ENCODE data around the gene CEP44. TPM values are rescaled to one million over a fixed set of nuclear protein-coding genes. Genes with fewer than 3 reads are reported as not detected.
A peak's percentile ranks its signal among the peaks of the same experiment; 100 is the strongest.
"Not testable (repeated sequence)": the region's sequence is repeated elsewhere in the genome, so short reads cannot be mapped to it uniquely, and the experiment has no call there.

Gene CEP44
- total RNA-seq, 1 donor from 2014 or later, result 14.1 TPM

GRCh38 chr4:174281901-174282300 is 1.8 kb upstream of the CEP44 start:
- Mint-ChIP-seq H3K27ac (ENCODE audit: unreplicated experiment) (no peak overlapping the region), H3K36me3 (ENCODE audit: unreplicated experiment) (peaks cover 11% of the 10 kb centered on the region), H3K4me3 (ENCODE audit: unreplicated experiment) (peak overlapping the region; percentile 96), H3K9me3 (ENCODE audit: unreplicated experiment) (peaks cover 8% of the 10 kb centered on the region), H3K4me1 (ENCODE audit: unreplicated experiment) (peaks cover 36% of the 10 kb centered on the region), H3K27me3 (ENCODE audit: unreplicated experiment) (no peaks in the 10 kb centered on the region)
- no peak for DNase-seq (ENCODE audit: extremely low spot score, unreplicated experiment)
- TF ChIP-seq CTCF (IDR thresholded peaks at IDR 0.05), result no peak

DNA sequence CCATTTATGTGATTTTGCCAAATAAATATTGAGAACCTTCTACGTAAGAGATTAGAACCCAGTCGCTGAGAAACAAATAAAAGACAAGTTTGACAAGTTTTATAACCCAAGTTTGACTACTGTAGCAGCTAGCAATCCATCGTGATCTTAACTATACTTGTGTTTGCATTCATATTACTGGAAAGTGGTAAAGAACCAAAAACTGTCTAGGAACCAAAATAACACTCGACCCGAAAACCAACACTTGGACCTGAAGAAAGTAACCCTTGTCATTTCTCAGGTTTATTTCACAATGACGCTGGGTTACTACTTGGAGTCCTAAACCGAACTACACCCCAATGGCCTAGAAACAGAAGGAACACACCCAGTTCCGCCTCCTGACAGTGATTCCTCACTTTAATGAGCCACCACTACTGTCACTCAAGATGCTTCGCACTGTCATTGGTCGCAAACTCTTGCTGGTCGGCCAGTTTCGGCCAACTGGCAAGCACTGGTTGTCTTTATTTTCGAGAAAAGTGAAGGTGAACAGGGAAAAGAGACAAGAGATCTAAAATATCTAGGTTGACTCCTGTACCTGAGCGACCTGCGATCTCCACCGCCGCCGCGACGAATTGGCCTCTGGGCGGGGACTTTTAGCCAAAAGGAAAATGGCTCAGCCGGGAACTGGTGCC is 740 bp upstream of the CEP44 start:
- Mint-ChIP-seq H3K27me3 (ENCODE audit: unreplicated experiment) (no peaks in the 10 kb centered on the region), H3K4me1 (ENCODE audit: unreplicated experiment) (peaks cover 36% of the 10 kb centered on the region), H3K27ac (ENCODE audit: unreplicated experiment) (peak overlapping the region; percentile 100), H3K36me3 (ENCODE audit: unreplicated experiment) (peaks cover 11% of the 10 kb centered on the region), H3K9me3 (ENCODE audit: unreplicated experiment) (peaks cover 8% of the 10 kb centered on the region), H3K4me3 (ENCODE audit: unreplicated experiment) (peak overlapping the region; percentile 96)
- TF ChIP-seq CTCF (IDR thresholded peaks at IDR 0.05), result no peak
- peak; percentile 89 for DNase-seq (ENCODE audit: extremely low spot score, unreplicated experiment)

DNA sequence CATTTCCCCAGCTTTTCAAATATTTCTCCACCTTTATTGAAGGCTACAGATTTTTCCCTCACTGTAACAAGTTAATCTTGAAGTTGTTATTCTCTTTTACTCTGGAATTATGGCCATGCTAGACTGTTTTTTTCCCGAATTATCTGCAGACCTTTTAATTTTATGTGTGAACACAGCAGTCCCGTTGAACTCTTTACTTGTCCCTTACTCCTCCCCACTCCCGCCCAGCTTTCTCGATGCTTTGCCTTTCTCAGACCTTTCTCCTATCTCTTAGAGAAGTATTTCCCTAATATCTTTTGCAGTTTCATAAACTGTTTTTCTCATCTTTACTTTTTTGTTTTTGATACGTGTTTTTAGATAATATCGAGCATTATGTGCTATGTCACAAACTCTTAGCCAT is 776 bp downstream of the CEP44 start:
- Mint-ChIP-seq H3K9me3 (ENCODE audit: unreplicated experiment) (peaks cover 6% of the 10 kb centered on the region), H3K27me3 (ENCODE audit: unreplicated experiment) (no peaks in the 10 kb centered on the region), H3K36me3 (ENCODE audit: unreplicated experiment) (peaks cover 4% of the 10 kb centered on the region), H3K27ac (ENCODE audit: unreplicated experiment) (peak overlapping the region; percentile 100), H3K4me1 (ENCODE audit: unreplicated experiment) (peaks cover 36% of the 10 kb centered on the region), H3K4me3 (ENCODE audit: unreplicated experiment) (peak overlapping the region; percentile 96)
- TF ChIP-seq CTCF (IDR thresholded peaks at IDR 0.05), result no peak
- no peak for DNase-seq (ENCODE audit: extremely low spot score, unreplicated experiment)

GRCh38 chr4:174286870-174287269 is 3.2 kb downstream of the CEP44 start:
- H3K36me3 Mint-ChIP-seq (ENCODE audit: unreplicated experiment), result no peaks in the 10 kb centered on the region
- no peak for DNase-seq (ENCODE audit: extremely low spot score, unreplicated experiment)
- H3K4me3 Mint-ChIP-seq (ENCODE audit: unreplicated experiment), result no peak overlapping the region
- H3K27me3 Mint-ChIP-seq (ENCODE audit: unreplicated experiment), result no peaks in the 10 kb centered on the region
- no peak for TF ChIP-seq CTCF (IDR thresholded peaks at IDR 0.05)
- peaks cover 14% of the 10 kb centered on the region for H3K9me3 Mint-ChIP-seq (ENCODE audit: unreplicated experiment)
- peaks cover 28% of the 10 kb centered on the region for H3K4me1 Mint-ChIP-seq (ENCODE audit: unreplicated experiment)
- no peak overlapping the region for H3K27ac Mint-ChIP-seq (ENCODE audit: unreplicated experiment)

DNA sequence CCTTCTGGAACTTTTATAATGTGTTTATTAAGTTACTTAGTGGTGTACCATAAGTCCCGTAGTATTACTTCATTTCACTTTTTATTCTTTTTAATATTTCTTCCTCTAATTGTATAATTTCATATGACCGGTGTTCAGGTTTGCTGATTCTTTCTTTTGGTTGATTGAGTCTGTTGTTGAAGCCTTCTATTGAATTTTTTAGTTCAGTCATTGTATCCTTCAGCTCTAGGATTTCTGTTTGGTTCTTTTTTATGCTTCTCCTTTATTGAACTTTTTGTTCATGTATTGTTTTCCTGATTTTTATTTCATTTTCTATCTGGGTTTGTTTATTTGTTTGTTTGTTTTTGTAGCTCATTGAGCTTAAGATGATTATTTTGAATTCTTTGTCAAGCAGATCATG is 8.8 kb downstream of the CEP44 start:
- Mint-ChIP-seq H3K4me3 (ENCODE audit: unreplicated experiment) (no peak overlapping the region), H3K9me3 (ENCODE audit: unreplicated experiment) (peaks cover 29% of the 10 kb centered on the region), H3K27ac (ENCODE audit: unreplicated experiment) (no peak overlapping the region), H3K4me1 (ENCODE audit: unreplicated experiment) (no peaks in the 10 kb centered on the region), H3K36me3 (ENCODE audit: unreplicated experiment) (peaks cover 15% of the 10 kb centered on the region), H3K27me3 (ENCODE audit: unreplicated experiment) (no peaks in the 10 kb centered on the region)
- DNase-seq (ENCODE audit: extremely low spot score, unreplicated experiment), result no peak
- TF ChIP-seq CTCF (IDR thresholded peaks at IDR 0.05), result no peak

DNA sequence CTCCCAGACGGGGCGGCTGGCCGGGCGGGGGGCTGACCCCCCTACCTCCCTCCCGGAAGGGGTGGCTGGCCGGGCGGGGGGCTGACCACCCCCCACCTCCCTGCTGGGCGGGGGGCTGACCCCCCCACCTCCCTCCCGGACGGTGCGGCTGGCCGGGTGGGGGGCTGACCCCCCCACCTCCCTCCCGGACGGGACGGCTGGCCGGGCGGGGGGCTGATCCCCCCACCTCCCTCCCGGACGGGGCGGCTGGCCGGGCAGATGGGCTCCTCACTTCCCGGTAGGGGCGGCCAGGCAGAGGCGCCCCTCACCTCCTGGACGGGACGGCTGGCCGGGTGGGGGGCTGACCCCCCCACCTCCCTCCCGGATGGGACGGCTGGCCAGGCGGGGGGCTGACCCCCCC is 10.9 kb downstream of the CEP44 start:
- H3K4me1 Mint-ChIP-seq (ENCODE audit: unreplicated experiment); H3K4me3 Mint-ChIP-seq (ENCODE audit: unreplicated experiment); H3K27me3 Mint-ChIP-seq (ENCODE audit: unreplicated experiment); DNase-seq (ENCODE audit: extremely low spot score, unreplicated experiment); H3K27ac Mint-ChIP-seq (ENCODE audit: unreplicated experiment): not testable (repeated sequence)
- H3K9me3 Mint-ChIP-seq (ENCODE audit: unreplicated experiment), result peaks cover 25% of the 10 kb centered on the region
- peaks cover 17% of the 10 kb centered on the region for H3K36me3 Mint-ChIP-seq (ENCODE audit: unreplicated experiment)

- H3K27ac Mint-ChIP-seq (ENCODE audit: unreplicated experiment); DNase-seq (ENCODE audit: extremely low spot score, unreplicated experiment); H3K27me3 Mint-ChIP-seq (ENCODE audit: unreplicated experiment); H3K4me3 Mint-ChIP-seq (ENCODE audit: unreplicated experiment); H3K4me1 Mint-ChIP-seq (ENCODE audit: unreplicated experiment): not testable (repeated sequence)
- H3K36me3 Mint-ChIP-seq (ENCODE audit: unreplicated experiment), result peaks cover 21% of the 10 kb centered on the region
- peaks cover 25% of the 10 kb centered on the region for H3K9me3 Mint-ChIP-seq (ENCODE audit: unreplicated experiment)
Measured at GRCh38 chr4:174295142-174295541, 11.4 kb downstream of the CEP44 start.
